Central memory CD8-positive, alpha-beta T cell (primary cell): ENCODE results near the gene ZNF724.
"Not testable (repeated sequence)": the region's sequence is repeated elsewhere in the genome, so short reads cannot be mapped to it uniquely, and the experiment has no call there.

ENCODE experiments used
- ATAC-seq: fragments of 150-1000 bp; cut with Tn5 transposase; replicated peaks from 2 replicates; pipeline ENCODE4 v1.10.0; 2022; ENCODE audit warnings: mild to moderate bottlenecking, moderate FRiP score, moderate number of reproducible peaks; ENCODE audit not compliant: poor library complexity, severe bottlenecking; ENCODE audit errors: extremely low read depth
- DNase-seq, 2 donors: peaks; one replicate each; pipeline ENCODE4 v3.0.0; 2021; ENCODE audit warnings: low spot score in 2 of 2
- H3K27ac Mint-ChIP-seq: one replicate; pipeline ENCODE4 v1.8.0; 2022; ENCODE audit warnings: low read depth, mild to moderate bottlenecking, moderate library complexity, mixed read lengths
- H3K27me3 Mint-ChIP-seq: one replicate; pipeline ENCODE4 v1.8.0; 2022; ENCODE audit warnings: mixed read lengths
- H3K36me3 Mint-ChIP-seq: one replicate; pipeline ENCODE4 v1.8.0; 2022; ENCODE audit warnings: mild to moderate bottlenecking, moderate library complexity, mixed read lengths; ENCODE audit not compliant: insufficient read depth
- H3K4me1 Mint-ChIP-seq: one replicate; pipeline ENCODE4 v1.8.0; 2022; ENCODE audit warnings: mixed read lengths
- H3K4me3 Mint-ChIP-seq: one replicate; pipeline ENCODE4 v1.8.0; 2022; ENCODE audit warnings: mild to moderate bottlenecking, moderate library complexity, mixed read lengths
- H3K9me3 Mint-ChIP-seq: one replicate; pipeline ENCODE4 v1.8.0; 2022; ENCODE audit warnings: mixed read lengths

Gene ZNF724

GRCh38 chr19:23263870-23264590, 13.8 kb upstream of the ZNF724 start:
- H3K27ac Mint-ChIP-seq, result no peak overlapping the region
- no peak for ATAC-seq
- no peaks in the 10 kb centered on the region for H3K4me1 Mint-ChIP-seq
- H3K4me3 Mint-ChIP-seq, result no peak overlapping the region
- no peaks in the 10 kb centered on the region for H3K27me3 Mint-ChIP-seq
- DNase-seq, result no peak
- H3K9me3 Mint-ChIP-seq, result no peaks in the 10 kb centered on the region
- H3K36me3 Mint-ChIP-seq, result peaks cover 36% of the 10 kb centered on the region

GRCh38 chr19:23263396-23263795, 13.2 kb upstream of the ZNF724 start:
- Mint-ChIP-seq H3K4me1 (no peaks in the 10 kb centered on the region), H3K27ac (no peak overlapping the region), H3K36me3 (peaks cover 30% of the 10 kb centered on the region), H3K27me3 (no peaks in the 10 kb centered on the region), H3K4me3 (no peak overlapping the region), H3K9me3 (no peaks in the 10 kb centered on the region)
- ATAC-seq, result no peak
- no peak for DNase-seq

- no peaks in the 10 kb centered on the region for H3K27me3 Mint-ChIP-seq
- H3K4me3 Mint-ChIP-seq, result no peak overlapping the region
- H3K27ac Mint-ChIP-seq, result no peak overlapping the region
- no peak for DNase-seq
- H3K4me1 Mint-ChIP-seq, result no peaks in the 10 kb centered on the region
- no peaks in the 10 kb centered on the region for H3K9me3 Mint-ChIP-seq
- H3K36me3 Mint-ChIP-seq, result peaks cover 26% of the 10 kb centered on the region
- no peak for ATAC-seq
These were observed 12.7 kb upstream of the ZNF724 start for GRCh38 chr19:23262920-23263319.

GRCh38 chr19:23261496-23262020, 11.4 kb upstream of the ZNF724 start:
- DNase-seq (no peak), ATAC-seq (no peak)
- Mint-ChIP-seq H3K4me1 (no peaks in the 10 kb centered on the region), H3K4me3 (no peak overlapping the region), H3K36me3 (peaks cover 15% of the 10 kb centered on the region), H3K27ac (no peak overlapping the region), H3K9me3 (no peaks in the 10 kb centered on the region), H3K27me3 (no peaks in the 10 kb centered on the region)

GRCh38 chr19:23260956-23261355, 10.8 kb upstream of the ZNF724 start:
- Mint-ChIP-seq H3K4me3 (no peak overlapping the region), H3K27ac (no peak overlapping the region), H3K27me3 (no peaks in the 10 kb centered on the region), H3K4me1 (no peaks in the 10 kb centered on the region), H3K36me3 (peaks cover 11% of the 10 kb centered on the region), H3K9me3 (no peaks in the 10 kb centered on the region)
- DNase-seq (no peak), ATAC-seq (no peak)

GRCh38 chr19:23259961-23260360, 9.8 kb upstream of the ZNF724 start:
- Mint-ChIP-seq H3K27me3 (no peaks in the 10 kb centered on the region), H3K4me1 (no peaks in the 10 kb centered on the region), H3K36me3 (peaks cover 12% of the 10 kb centered on the region), H3K4me3 (no peak overlapping the region), H3K9me3 (no peaks in the 10 kb centered on the region), H3K27ac (no peak overlapping the region)
- no peak for ATAC-seq
- no peak for DNase-seq

- H3K4me1 Mint-ChIP-seq, result no peaks in the 10 kb centered on the region
- no peak overlapping the region for H3K4me3 Mint-ChIP-seq
- DNase-seq (no peak), ATAC-seq (no peak)
- H3K36me3 Mint-ChIP-seq, result peaks cover 4% of the 10 kb centered on the region
- H3K27ac Mint-ChIP-seq, result no peak overlapping the region
- no peaks in the 10 kb centered on the region for H3K27me3 Mint-ChIP-seq
- H3K9me3 Mint-ChIP-seq, result no peaks in the 10 kb centered on the region
These were observed 5.5 kb upstream of the ZNF724 start for GRCh38 chr19:23255700-23256099.

GRCh38 chr19:23254141-23254910, 4.1 kb upstream of the ZNF724 start:
- DNase-seq, result no peak
- Mint-ChIP-seq H3K36me3 (peaks cover 7% of the 10 kb centered on the region), H3K27me3 (no peaks in the 10 kb centered on the region), H3K4me1 (peaks cover 8% of the 10 kb centered on the region), H3K9me3 (no peaks in the 10 kb centered on the region), H3K27ac (no peak overlapping the region), H3K4me3 (no peak overlapping the region)
- no peak for ATAC-seq

GRCh38 chr19:23253256-23253655, 3.1 kb upstream of the ZNF724 start:
- not testable (repeated sequence) for H3K4me3 Mint-ChIP-seq, H3K27me3 Mint-ChIP-seq, H3K9me3 Mint-ChIP-seq, H3K27ac Mint-ChIP-seq, DNase-seq, ATAC-seq, H3K36me3 Mint-ChIP-seq
- peaks cover 14% of the 10 kb centered on the region for H3K4me1 Mint-ChIP-seq

- peaks cover 6% of the 10 kb centered on the region for H3K4me1 Mint-ChIP-seq
- peaks cover 6% of the 10 kb centered on the region for H3K9me3 Mint-ChIP-seq
- ATAC-seq (no peak), DNase-seq (no peak)
- H3K4me3 Mint-ChIP-seq, result no peak overlapping the region
- H3K36me3 Mint-ChIP-seq, result peaks cover 10% of the 10 kb centered on the region
- no peak overlapping the region for H3K27ac Mint-ChIP-seq
- H3K27me3 Mint-ChIP-seq, result no peaks in the 10 kb centered on the region
These were observed 8.8 kb downstream of the ZNF724 start for GRCh38 chr19:23241419-23241818.

- Mint-ChIP-seq H3K4me1 (no peaks in the 10 kb centered on the region), H3K36me3 (peaks cover 10% of the 10 kb centered on the region), H3K9me3 (peaks cover 17% of the 10 kb centered on the region), H3K4me3 (no peak overlapping the region), H3K27ac (no peak overlapping the region), H3K27me3 (no peaks in the 10 kb centered on the region)
- DNase-seq (no peak), ATAC-seq (no peak)
These were observed 27.1 kb downstream of the ZNF724 start for GRCh38 chr19:23222998-23223652.

- H3K4me3 Mint-ChIP-seq, result no peak overlapping the region
- no peak overlapping the region for H3K27ac Mint-ChIP-seq
- H3K27me3 Mint-ChIP-seq, result no peaks in the 10 kb centered on the region
- no peaks in the 10 kb centered on the region for H3K4me1 Mint-ChIP-seq
- ATAC-seq (no peak), DNase-seq (no peak)
- H3K36me3 Mint-ChIP-seq, result no peaks in the 10 kb centered on the region
- no peaks in the 10 kb centered on the region for H3K9me3 Mint-ChIP-seq
These were observed 46.3 kb downstream of the ZNF724 start for GRCh38 chr19:23203841-23204344.
